22Rv1 (cell line): ENCODE results near the gene RPRD1A.

Source experiments
- H3K27ac ChIP-seq: fragments of 450-650 bp; 2 replicates; pipeline ENCODE4 v1.5.1; 2017
- CTCF ChIP-seq: fragments of 450-650 bp; IDR thresholded peaks from 2 replicates; pipeline ENCODE4 v1.5.1; 2017; ENCODE audit warnings: mild to moderate bottlenecking
- ZFX ChIP-seq: fragments of 450-650 bp; IDR thresholded peaks from 2 replicates; pipeline ENCODE4 v1.6.1; 2017; ENCODE audit warnings: antibody characterized with exemption, borderline replicate concordance

Gene RPRD1A

DNA sequence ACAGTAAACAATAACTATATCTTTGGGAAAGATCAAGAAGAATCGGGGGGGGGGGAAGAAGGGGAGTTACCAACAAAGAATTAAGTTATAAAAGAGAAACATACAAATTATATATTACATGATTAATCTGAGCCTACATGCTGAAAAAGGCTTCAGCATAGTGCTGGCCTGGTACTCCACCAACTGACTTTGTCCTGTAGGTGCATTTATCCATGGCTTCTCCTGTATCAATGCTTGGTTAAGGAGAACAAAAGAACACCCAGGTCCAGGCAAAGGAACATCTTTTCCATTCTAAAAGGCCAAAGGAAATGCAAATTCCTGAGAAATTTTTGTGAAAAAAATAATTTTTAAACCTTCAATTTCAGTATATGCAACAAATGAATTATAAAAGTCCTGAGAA lies 24.2 kb downstream of the RPRD1A start:
- no peak overlapping the region for H3K27ac ChIP-seq
- TF ChIP-seq ZFX (no peak), CTCF (no peak)

- H3K27ac ChIP-seq = no peak overlapping the region
- TF ChIP-seq CTCF (no peak), ZFX (no peak)
These were observed 26.2 kb downstream of the RPRD1A start for GRCh38 chr18:36041146-36041545.

GRCh38 chr18:36038102-36038663 lies 29.2 kb downstream of the RPRD1A start:
- H3K27ac ChIP-seq = no peak overlapping the region
- no peak for TF ChIP-seq CTCF
- TF ChIP-seq ZFX = no peak

GRCh38 chr18:36035253-36035652 lies 32.1 kb downstream of the RPRD1A start:
- no peak for TF ChIP-seq CTCF
- no peak for TF ChIP-seq ZFX
- no peak overlapping the region; the same call in 1 of the 2 replicates for H3K27ac ChIP-seq

DNA sequence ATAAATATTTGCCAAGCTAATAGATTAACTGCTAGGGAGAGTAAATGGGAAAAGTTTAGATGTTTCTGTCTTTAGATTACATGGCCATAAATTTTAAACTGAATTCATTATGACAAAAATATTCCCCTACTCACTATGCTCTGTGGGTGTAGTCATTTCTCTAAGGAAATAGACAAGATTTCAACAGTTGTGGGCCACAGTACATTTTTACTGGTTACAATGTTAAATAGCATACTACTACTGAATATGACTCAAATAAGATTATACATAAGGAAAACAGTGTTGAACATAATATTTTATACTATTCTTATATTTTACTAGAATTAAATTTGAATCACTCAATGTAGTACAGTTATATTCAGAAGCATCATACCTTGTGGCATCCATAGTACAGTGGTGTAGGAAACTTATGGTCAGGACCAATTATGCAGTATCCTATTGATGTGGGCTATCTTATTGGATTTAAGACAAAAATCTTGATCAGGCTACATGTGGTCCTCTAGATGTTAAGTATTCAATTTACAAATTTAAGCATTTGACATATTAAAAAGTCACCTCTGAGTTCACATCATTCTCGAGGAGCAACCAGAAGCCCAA lies 33.0 kb downstream of the RPRD1A start:
- no peak overlapping the region for H3K27ac ChIP-seq
- TF ChIP-seq ZFX (no peak), CTCF (no peak)

DNA sequence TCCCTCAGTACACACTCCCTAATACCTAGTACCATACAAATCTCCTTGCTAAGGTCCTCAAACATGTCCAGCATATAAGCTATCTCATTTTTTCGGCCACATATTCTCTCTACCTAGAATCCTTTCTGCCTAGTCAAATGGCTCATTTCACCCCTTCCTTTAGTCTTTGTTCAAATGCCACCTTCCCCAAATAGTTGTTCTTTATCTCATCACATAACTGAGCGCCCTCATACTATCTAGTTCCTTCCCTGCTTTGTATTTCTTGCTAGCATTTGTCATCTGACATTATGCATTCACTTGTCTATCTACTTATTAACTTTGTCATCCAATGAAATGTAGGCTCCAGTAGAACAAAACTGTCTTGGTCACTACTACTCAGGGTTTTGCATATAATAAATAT lies 35.5 kb downstream of the RPRD1A start:
- TF ChIP-seq ZFX (no peak), CTCF (no peak)
- no peak overlapping the region for H3K27ac ChIP-seq

- TF ChIP-seq ZFX (no peak), CTCF (no peak)
- no peak overlapping the region for H3K27ac ChIP-seq
These were observed 36.0 kb downstream of the RPRD1A start for GRCh38 chr18:36031407-36031806.
